ENCODE results near the gene REEP3.

The REEP3 gene

GRCh38 chr10:63671317-63671937 lies 150.2 kb downstream of the REEP3 start:
- peak; percentile 18 for DNase-seq

GRCh38 chr10:63672491-63672890 lies 151.3 kb downstream of the REEP3 start:
- DNase-seq = no peak

- DNase-seq = peak; percentile 34
Observed at GRCh38 chr10:63673246-63673645, 152.0 kb downstream of the REEP3 start.

GRCh38 chr10:63673846-63674245 lies 152.6 kb downstream of the REEP3 start:
- no peak for DNase-seq

All from femur (tissue), 1 donor.